Bone marrow (tissue), 2 donors: ENCODE measurements around the gene HID1.
"Not testable (repeated sequence)": the region's sequence is repeated elsewhere in the genome, so short reads cannot be mapped to it uniquely, and the experiment has no call there.

Experiments used
- DNase-seq, 2 donors: peaks; one replicate each; lab custom pipeline; 2025; lab: John Stamatoyannopoulos, UW

Gene HID1

DNA sequence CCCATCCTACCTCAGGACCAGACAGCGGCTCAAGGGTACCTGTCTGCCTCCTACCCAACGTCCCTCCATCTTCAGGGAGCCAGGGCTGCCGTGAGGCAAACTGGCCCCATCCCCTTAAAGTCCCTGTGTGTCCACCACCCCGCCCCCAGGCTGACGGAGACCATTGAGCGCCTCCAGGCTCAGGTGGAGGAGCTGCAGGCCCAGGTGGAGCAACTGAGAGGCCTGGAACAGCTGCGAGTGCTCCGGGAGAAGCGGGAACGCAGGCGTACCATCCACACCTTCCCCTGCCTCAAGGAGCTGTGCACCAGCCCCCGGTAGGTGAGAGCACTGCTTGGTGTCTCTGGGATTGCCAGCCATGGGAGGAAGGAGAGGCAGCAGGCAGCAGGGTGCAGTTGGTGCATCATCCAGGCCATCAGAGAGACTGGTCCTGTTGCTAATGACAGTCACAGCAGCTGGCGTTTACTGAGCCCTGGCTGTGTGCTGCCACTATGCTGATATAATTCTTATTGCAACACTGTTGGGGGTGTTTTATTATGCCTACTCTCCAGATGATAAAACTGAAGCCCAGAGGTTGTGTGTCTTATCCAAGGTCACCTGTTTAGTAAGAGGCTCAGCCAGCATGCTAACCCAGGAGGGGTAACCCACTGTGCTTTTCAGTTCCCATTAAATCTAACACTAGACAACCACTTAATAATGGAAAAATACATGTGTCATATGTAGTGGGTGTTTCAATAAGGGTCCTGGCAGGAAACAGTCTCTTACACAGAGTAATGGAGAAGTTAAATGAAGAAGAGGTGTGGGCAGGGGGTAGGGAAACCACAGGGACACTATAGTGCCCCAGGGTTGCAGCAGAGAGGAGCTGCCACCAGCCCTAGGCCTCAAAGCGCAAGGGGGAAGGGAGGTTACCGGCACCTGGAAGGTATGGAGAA, 29.6 kb upstream of the HID1 start:
- DNase-seq, result no peak

DNA sequence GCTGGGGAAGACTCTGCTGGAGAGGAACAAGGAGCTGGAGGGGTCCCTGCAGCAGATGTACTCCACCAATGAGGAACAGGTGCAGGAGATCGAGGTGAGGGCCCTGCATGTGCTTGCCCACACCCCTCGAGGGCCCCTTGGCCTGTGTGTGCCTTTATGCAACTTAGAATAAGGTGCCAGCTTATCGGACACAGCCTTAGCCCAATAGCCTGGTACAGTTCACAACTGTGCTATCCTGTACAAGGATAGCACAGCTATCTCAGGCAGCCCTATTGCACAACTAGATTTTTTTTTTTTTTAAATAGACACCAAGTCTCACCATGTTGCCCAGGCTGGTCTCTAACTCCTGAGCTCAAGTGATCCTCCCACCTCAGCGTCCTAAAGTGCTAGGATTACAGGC, 27.0 kb upstream of the HID1 start:
- no peak for DNase-seq

DNA sequence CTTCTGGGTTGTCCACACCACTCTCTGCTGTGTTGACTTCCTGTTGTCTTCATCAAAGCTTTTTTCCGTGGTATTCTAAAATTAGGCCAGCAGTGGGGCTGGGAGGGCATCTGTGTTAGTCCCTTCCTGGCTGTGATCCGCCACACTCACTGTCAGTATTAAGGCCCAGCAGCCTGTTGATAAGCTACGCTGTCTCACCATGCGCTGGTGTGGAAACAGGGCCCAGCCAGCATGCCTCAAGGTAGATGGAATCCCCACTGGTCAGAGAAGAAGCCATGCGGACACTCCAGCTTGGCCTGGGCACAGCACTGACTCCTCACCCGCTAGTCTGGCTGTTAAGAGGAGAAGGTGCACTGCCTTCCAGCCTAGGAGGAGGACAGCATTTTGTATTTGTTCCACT, 26.2 kb upstream of the HID1 start:
- DNase-seq, result no peak

DNA sequence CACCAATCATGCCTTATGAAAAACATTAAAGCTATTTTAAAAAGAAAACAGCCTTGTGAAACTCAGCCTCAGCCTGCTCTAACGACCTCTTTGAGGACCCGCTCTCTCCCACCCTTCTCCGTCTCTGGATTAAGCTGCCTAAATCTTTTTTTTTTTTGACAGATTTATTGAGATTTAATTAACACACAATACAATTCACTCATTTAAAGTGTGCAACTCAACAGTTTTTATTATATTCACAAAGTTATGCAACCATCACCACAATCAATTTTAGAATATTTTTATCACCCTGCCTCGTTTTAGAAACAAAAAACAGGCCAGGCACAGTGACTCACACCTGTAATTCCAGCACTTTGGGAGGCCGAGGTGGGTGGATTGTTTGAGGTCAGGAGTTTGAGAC, 23.3 kb upstream of the HID1 start:
- no peak for DNase-seq

DNA sequence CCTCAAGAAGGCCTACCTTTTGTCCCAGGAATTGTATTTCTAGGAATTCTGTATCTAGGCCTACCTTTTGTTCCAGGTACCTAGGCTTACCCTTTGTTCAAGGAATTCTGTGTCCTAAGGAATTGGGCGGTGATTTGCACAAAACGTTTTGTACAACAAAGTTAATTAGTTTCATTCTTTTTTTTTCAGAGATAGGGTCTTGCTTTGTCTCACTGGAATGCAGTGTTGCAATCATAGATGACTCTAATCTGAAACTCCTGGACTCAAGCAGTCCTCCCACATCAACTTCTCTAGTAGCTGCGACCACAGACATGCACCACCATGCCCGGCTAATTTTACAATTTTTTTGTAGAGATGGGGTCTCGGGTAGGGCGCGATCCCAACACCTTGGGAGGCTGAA, 21.9 kb upstream of the HID1 start:
- DNase-seq, result no peak

DNA sequence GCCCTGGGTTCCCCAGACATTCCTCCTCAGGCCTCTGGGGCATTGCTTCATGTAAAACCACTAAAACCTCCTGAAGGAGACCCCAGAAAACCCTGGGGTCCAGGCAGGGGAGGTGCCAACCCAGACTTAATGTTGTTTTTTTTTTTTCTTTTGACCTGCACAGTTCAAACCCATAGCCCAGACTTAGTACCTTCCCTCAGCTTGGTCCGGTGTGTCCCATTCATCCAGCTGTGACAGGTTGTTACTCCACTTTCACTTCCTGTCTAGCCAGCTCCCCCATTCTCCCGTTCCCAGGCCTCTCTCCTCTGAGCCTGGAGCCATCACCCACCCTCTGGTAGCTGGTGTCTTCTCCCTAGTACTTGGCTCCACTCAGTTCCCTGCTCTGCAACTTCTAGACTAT, 19.7 kb upstream of the HID1 start:
- no peak for DNase-seq

DNA sequence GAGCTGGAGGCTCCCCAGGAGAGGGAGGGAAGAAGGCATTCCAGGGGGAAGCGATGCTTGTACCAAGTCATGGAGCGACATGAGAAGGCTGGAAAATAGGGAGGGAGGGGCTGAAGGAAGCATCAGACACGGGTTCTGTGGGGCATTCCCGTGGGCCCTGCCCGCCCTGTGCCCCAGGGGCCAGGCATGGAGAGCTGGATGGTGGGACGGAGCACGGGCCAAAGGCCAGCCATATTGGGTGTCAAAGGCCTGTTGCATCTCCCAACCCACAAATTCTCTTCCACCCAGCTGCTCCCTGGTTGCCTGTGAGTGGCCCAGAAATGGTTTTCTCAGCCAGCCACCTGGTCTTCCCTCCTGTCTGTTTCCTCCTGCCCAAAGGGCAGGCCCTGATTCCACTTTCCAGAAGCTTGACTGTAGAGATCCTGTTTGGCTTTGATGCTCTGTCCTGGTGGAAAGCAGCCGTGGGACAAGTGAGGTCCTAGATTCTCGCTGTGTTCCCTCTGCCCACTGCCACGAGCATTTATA, 18.1 kb upstream of the HID1 start:
- no peak for DNase-seq

DNA sequence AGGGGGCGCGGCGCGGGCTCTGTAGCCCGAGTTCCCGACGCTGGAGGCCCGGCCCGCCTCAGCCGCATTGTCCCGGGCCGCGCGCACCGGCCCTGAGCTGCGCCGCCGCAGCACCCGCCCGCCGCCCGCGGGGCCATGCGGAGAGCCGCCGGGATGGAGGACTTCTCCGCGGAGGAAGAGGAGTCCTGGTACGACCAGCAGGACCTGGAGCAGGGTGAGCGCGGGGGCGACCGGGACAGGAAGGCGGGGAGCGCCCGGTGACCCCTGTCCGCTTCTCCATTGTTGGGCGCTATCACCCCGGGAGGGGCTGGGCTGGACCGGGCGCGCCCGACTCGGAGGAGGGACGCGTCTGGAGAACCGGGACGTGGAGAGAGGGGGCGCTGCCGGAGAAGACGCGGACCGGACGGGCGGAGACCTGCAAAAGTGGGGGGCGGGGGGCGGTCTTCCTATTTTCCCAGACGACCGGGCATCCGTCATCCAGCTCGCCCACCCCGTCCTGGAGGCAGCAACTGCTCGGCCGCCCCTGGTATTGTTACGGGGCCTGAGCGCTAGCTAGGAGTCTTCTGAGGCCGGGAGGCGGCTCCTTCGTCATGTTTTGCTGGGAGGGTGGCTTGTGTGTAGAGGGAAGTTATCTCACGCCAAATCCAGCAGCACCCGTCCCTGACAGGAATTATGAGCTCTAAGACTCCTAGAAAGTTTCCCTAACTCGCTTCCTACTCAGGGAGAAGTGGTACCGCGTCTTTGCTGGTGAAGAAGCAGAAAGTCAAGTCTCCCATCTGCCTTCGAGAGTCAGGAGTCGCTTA, 15.6 kb upstream of the HID1 start:
- no peak for DNase-seq

DNA sequence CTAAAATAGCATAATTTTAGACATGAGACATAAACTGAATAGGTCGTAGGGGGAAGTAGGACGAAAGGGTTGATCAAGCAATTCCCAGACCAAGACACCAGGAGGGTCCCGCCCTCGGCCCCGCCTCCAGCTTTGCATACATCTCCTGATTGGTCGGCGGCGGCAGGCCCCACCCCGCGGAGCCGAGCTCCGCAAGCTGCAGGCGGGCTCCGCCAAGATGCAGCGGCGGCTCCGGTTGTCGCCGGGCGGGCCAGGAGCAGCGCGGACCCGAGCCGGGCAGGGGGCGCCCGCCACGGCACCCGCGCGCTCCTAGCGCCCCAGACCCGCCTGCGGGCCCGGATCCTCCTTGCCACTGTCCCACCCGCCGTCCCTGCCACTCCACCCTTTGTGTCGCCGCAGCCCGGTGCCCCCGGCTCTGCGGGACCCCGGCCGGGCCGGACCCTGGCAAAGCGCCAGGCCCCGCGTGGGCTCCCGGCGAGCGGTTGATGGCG, 14.9 kb upstream of the HID1 start, which contains the start of gene CDR2L:
TSS of gene CDR2L (plus strand) at position 215 of the 491 bp plus-strand sequence. CDS start 412 bp downstream, outside the sequence.
- peak; percentile 77 to 89 for DNase-seq

DNA sequence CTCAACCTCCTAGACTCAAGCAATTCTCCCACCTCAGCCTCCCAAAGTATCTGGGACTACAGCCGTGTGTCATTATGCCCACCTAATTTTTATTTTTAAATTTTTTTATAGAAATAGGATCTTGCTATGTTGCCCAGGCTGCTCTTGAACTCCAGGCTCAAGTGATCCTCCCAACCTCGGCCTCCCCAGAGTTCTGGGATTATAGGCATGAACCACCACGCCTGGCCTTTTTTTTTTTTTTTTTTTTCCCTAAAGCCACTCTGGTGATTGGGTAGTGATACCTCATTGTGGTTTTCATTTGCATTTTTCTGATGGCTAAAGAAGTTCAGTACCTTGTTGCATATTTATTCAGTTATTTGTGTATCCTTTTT, 13.6 kb upstream of the HID1 start:
- no peak for DNase-seq

DNA sequence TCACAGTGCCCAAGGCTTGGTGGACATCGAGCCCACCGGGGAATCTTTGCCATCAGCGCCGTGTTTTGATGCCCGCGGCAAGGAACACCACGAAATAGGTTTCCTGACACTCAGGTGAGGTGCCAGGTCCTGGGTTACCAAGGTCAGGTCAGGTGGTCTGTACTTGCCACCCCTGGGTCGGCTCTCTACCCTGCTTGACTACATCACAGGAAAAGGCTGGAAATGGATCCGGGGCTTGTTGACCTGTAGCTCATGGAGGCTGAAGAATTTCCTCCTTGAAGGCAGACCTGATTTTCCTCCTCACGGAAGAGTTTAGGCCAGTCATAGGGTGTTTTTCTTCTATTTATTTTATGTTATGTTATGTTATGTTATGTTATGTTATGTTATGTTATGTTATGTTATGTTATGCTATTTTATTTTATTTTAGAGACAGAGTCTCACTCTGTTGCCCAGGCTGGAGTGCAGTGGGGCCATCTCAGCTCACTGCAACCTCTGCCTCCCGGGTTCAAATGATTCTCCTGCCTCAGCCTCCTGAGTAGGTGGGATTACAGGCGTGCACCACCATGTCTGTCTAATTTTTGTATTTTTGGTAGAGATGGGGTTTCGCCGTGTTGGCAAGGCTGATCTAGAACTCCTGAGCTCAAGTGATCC, 10.2 kb upstream of the HID1 start:
- not testable (repeated sequence) for DNase-seq

DNA sequence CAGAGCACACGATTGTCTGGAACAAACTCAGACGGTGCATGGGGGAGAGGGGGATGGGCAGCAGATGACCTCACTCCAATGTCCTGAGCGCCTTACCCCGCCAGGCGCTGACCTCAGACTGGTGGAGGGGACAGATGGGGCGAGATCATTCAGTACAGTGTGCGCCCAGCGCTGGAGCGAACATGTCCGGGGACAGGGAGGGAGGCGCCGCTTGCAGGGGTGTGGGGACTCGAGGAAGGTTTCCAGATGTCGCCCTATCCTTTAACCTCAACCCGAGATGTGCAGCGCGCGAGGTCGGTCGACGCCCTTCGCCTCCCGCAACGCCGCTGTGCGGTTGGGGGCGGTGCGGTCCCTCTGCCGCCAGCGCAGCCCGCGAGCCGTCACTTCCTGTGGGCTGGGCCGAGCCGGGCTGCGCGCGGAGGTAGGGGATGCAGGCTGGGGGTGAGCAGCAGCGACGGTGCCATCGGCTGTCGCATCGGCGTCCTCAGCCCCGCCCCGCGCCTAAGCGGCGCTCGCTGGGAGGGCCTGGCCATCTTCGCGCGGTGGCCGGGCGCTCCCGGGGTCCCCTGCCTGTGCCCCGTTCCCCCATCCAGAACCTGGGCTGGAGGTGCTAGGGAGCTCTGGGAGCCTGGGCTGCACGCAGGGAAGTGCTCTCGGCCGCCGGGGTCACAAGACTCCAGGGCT, 9.6 kb upstream of the HID1 start:
- DNase-seq, result no peak

DNA sequence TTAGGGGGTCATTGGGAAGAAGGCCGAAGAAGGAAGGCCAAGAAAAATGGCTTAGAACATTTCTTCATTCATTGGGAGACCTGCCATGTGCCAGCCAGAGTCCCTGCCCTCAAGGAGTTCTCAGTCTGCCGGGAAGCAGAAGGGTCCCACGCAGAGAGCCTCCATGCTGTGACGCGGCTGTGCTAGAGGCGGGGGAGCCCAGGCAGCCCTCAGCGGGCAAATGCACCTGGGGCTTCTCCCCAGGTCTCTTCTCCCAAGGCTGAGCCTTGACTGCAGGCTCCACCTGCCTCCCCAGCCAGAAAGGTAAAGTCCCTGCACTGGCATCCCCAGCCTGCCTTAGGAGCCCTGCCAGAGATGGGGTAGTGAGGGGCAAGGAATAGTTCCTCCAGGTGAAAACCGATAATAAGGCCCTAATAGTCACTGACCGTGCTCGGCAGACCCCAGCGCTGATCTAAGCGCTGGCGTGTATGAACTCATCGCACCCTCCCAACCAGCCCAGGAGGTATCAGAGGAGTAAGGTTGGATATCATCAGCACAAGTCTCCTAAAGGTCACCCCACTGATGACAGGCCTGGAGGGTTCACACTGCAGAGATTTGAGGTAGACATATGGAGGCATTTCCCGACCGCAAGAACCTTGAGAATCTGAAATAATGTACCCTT, 8.9 kb upstream of the HID1 start:
- no peak for DNase-seq

DNA sequence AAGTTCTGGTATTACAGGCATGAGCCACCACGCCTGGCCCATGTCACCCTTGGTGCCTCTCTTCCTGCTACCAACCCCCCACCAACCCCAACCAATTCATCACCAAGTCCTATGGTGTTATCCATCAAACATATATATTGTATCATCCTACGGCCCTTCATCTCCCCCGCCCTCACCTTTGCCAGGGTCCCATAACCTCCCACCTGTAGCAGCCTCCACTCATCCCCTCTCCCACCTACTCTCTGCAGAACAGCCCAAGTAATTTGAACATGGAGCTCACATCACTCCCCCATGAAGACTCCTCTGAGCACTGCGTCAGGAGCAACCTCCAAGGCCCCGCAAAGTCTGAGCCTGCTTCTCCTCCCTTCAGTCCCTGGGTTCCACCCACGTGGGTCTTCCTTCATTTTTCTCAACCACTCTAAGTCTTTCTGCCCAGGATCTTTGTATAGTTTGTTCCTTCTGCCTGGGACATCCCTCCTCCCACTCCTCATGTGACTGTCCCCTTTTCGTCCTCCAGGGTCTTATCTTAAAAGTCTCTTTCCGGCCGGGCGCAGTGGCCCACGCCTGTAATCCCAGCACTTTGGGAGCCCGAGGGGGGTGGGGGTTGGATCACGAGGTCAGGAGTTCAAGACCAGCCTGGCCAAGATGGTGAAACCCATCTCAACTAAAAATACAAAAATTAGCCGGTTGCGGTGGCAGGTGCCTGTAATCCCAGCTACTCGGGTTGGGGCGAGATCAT, 7.0 kb upstream of the HID1 start:
- DNase-seq, result no peak

DNA sequence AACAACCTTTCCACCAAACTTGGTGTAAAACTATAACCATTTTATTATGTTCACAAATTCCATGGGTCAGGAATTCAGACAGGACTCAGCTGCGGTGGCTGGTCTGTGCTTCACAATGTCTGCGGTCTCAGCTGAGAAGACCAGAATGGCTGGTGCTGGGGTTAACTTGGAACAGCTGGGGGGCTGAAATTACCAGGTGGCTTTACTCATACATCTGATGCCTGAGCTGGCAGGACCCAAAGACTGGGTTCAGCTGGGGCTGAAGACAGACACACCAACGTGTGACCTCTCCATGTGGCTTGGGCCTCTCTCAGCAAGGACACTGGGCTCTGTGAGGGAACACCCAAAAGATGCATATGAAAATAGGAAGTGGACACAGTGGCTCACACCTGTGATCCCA, 5.7 kb upstream of the HID1 start:
- no peak for DNase-seq

DNA sequence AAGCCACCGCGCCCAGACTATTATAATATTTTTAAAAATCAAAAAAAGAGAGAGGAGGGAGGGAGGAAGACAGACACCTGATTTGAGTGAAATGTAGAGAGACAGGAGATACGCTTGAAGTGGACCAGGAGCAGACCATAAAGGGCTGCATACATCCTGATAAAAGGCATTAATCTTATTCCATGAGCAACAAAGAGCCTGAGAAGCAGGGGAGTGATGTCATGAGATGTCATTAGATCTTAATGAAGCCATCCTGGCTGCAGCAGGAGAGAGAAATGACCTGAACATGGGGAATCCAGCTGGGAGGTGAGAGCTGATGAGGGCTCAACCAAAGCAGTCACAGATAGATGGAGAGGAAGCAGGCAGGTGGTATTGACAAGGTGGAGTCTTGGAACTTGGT, 5.2 kb upstream of the HID1 start:
- no peak for DNase-seq

DNA sequence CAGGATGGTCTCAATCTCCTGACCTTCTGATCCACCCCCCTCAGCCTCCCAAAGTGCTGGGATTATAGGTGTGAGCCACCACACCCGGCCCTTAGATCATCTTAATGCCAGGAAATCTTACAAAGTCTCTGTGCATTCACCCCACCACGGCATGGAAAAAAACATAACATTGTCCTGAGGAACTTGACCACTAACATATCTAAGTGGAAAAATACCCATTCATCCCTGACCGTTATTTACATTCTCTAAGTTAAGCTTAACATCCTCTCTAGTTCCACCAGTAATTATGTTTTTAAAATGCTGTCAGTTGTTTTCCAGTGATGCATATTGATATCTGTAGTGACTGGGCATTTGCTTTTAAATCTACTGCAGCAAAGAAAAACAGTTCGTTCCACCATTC, 3.4 kb upstream of the HID1 start:
- no peak for DNase-seq

DNA sequence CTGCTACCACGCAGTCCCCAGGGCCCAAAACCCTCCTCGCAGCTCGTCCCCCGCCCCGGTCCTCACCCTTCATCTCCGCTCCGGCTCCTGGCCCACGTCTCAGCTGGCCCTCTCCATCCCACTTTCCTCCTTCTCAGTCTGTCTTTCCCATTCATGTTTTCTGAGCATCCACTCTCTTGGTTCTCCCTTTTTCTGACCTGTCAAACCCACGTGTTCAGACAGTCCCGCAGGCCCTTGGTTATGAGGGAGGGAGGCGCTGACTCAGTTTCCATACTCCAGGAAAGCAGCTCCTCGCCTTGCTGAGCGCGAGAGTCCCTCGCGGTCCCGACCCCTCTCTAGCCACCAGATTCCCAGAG, 392 bp upstream of the HID1 start:
- no peak for DNase-seq

DNA sequence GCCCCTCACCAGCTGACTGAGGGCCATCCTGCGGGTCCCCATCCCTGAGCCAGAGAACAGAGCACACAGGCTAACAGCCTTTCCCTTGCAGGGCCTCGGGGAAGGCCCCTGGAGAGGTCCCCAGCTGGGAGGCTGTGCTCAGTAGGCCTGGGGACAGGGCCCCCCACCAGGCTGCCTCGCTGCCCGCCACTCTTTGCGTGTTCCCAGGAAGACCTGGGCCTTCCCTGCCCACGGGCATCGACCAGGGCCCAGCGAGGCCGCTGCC, 785 bp downstream of the HID1 start:
- no peak for DNase-seq

DNA sequence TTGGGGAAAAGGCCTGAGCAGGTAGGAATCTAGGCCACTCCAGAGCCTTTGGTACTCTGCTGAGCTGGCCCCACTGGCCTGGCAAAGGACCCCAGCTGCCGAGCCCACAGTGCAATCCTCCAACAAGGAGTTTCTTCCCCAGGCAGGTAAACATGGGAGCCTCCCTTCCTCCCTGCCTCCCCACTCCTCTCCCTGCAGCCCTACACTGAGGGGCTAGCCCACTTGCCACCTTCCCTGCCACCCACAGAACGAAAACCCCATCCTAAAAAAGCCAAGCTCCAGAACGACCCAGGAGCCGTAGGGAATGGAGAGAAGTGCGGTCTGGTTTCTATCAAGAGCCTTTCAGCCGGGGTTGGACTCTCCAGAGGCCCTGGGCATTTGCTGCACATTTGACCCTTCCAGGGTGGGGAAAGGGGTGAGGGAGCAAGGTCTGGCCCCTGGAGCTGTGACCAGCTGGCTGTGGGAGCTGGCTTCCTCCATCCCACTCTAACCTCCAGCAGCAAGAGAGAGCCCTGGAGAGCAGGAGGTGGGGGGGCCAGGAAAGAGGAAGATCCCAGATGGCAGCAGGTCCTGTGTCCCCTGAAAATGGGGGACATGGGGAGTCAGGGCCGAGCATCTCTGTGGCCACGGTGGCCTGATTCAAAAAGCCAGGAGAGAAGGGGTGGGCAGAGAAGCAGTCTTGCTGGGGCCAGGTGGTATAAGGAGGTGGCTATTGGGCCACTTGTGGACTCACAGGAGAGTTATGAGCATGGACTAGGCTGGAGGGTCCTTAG, 1.3 kb downstream of the HID1 start:
- no peak for DNase-seq
